Measurements from ENCODE around the gene TNFRSF14. TPM values are rescaled to one million over a fixed set of nuclear protein-coding genes. Genes with fewer than 3 reads are reported as not detected.
A peak's percentile ranks its signal among the peaks of the same experiment; 100 is the strongest.

TNFRSF14 gene
- total and polyA plus RNA-seq, 2 experiments from 2014 or later = not detected

DNA sequence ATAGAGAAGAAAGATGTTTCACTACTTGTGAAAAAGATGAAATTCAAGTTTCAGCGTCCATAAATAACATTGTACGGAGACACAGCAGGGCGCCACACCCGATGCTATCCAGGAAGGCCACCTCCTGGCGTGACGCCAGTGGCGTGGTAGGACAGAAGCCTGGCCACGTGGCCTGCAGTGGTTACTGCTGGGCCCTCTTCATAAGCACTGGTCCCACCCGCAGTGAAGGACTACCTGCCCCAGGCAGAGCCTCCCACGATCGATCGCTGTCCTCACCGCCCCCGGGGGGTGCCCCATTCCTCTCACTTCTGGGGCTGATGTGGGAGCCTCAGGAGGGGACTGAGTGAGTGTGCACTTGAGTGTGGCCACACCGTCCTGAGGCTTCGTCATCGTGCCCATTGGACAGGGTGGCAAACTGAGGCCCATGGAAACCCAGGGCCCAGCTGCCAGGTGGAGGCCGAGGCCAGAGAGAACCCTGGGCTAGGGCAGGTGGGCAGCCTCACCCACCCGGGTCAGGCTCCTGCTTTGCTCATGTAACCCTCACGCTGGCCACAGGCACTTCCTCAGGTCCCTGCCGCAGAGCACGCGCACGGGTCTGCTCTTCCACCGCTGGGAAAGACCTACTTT is 14.4 kb upstream of the TNFRSF14 start:
- no peak for ATAC-seq
- Histone ChIP-seq H3K4me1 (ENCODE audit: insufficient read depth) (peaks cover 9% of the 10 kb centered on the region; the same call in 1 of the 2 replicates), H3K36me3 (ENCODE audit: insufficient read depth) (no peaks in the 10 kb centered on the region), H3K4me3 (no peak overlapping the region), H3K27ac (ENCODE audit: low read depth) (no peak overlapping the region), H2AFZ (no peak overlapping the region), H3K4me2 (no peak overlapping the region), H4K20me1 (replicated peaks; ENCODE audit: insufficient read depth) (no peaks in the 10 kb centered on the region), H3K9me2 (ENCODE audit: insufficient read depth) (no peaks in the 10 kb centered on the region), H3F3A (replicated peaks; ENCODE audit: low read depth) (0 out of 2 replicates have a peak, but pooled peaks cover 3% of the 10 kb centered on the region), H3K27me3 (ENCODE audit: insufficient read depth) (peaks cover 12% of the 10 kb centered on the region; the same call in 1 of the 2 replicates), H3K79me2 (replicated peaks; ENCODE audit: insufficient read depth) (no peaks in the 10 kb centered on the region)
- H3K4me1 Mint-ChIP-seq = peaks cover 4% of the 10 kb centered on the region; the same call in 1 of the 3 replicates
- DNase-seq (ENCODE audit: low spot score) = no peak
- H3K9me3 Mint-ChIP-seq = no peaks in the 10 kb centered on the region
- peaks cover 26% of the 10 kb centered on the region for H3K27me3 Mint-ChIP-seq (ENCODE audit: insufficient read depth, low read depth, poor library complexity)
- H3K36me3 Mint-ChIP-seq (ENCODE audit: low read depth) = no peaks in the 10 kb centered on the region
- TF ChIP-seq, protein P1, sequence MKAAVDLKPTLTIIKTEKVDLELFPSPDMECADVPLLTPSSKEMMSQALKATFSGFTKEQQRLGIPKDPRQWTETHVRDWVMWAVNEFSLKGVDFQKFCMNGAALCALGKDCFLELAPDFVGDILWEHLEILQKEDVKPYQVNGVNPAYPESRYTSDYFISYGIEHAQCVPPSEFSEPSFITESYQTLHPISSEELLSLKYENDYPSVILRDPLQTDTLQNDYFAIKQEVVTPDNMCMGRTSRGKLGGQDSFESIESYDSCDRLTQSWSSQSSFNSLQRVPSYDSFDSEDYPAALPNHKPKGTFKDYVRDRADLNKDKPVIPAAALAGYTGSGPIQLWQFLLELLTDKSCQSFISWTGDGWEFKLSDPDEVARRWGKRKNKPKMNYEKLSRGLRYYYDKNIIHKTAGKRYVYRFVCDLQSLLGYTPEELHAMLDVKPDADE (IDR thresholded peaks at IDR 0.05) = no peak
- TF ChIP-seq POLR2AphosphoS5 (IDR thresholded peaks at IDR 0.05; ENCODE audit: low read depth) (no peak), STAT1 (IDR thresholded peaks at IDR 0.05; ENCODE audit: unreplicated experiment) (no peak), EZH2 (IDR thresholded peaks at IDR 0.05; ENCODE audit: low read depth, unreplicated experiment) (no peak), ZNF331 (CRISPR knock-in tag; IDR thresholded peaks at IDR 0.05; ENCODE audit: low read depth) (no peak), ZNF114 (CRISPR knock-in tag; IDR thresholded peaks at IDR 0.05) (no peak), CREB1 (CRISPR knock-in tag; IDR thresholded peaks at IDR 0.05; ENCODE audit: low read depth) (no peak), JUNB (IDR thresholded peaks at IDR 0.05; ENCODE audit: unreplicated experiment) (no peak), EZH2phosphoT487 (IDR thresholded peaks at IDR 0.05; ENCODE audit: unreplicated experiment) (no peak)
- TF ChIP-seq, protein P2, sequence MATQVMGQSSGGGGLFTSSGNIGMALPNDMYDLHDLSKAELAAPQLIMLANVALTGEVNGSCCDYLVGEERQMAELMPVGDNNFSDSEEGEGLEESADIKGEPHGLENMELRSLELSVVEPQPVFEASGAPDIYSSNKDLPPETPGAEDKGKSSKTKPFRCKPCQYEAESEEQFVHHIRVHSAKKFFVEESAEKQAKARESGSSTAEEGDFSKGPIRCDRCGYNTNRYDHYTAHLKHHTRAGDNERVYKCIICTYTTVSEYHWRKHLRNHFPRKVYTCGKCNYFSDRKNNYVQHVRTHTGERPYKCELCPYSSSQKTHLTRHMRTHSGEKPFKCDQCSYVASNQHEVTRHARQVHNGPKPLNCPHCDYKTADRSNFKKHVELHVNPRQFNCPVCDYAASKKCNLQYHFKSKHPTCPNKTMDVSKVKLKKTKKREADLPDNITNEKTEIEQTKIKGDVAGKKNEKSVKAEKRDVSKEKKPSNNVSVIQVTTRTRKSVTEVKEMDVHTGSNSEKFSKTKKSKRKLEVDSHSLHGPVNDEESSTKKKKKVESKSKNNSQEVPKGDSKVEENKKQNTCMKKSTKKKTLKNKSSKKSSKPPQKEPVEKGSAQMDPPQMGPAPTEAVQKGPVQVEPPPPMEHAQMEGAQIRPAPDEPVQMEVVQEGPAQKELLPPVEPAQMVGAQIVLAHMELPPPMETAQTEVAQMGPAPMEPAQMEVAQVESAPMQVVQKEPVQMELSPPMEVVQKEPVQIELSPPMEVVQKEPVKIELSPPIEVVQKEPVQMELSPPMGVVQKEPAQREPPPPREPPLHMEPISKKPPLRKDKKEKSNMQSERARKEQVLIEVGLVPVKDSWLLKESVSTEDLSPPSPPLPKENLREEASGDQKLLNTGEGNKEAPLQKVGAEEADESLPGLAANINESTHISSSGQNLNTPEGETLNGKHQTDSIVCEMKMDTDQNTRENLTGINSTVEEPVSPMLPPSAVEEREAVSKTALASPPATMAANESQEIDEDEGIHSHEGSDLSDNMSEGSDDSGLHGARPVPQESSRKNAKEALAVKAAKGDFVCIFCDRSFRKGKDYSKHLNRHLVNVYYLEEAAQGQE (IDR thresholded peaks at IDR 0.05; ENCODE audit: unreplicated experiment) = no peak
- TF ChIP-seq, protein P3, sequence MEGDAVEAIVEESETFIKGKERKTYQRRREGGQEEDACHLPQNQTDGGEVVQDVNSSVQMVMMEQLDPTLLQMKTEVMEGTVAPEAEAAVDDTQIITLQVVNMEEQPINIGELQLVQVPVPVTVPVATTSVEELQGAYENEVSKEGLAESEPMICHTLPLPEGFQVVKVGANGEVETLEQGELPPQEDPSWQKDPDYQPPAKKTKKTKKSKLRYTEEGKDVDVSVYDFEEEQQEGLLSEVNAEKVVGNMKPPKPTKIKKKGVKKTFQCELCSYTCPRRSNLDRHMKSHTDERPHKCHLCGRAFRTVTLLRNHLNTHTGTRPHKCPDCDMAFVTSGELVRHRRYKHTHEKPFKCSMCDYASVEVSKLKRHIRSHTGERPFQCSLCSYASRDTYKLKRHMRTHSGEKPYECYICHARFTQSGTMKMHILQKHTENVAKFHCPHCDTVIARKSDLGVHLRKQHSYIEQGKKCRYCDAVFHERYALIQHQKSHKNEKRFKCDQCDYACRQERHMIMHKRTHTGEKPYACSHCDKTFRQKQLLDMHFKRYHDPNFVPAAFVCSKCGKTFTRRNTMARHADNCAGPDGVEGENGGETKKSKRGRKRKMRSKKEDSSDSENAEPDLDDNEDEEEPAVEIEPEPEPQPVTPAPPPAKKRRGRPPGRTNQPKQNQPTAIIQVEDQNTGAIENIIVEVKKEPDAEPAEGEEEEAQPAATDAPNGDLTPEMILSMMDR (conservative IDR thresholded peaks at IDR 0.05; ENCODE audit: low read depth in 2 of 2) = no peak
- TF ChIP-seq, protein P4, sequence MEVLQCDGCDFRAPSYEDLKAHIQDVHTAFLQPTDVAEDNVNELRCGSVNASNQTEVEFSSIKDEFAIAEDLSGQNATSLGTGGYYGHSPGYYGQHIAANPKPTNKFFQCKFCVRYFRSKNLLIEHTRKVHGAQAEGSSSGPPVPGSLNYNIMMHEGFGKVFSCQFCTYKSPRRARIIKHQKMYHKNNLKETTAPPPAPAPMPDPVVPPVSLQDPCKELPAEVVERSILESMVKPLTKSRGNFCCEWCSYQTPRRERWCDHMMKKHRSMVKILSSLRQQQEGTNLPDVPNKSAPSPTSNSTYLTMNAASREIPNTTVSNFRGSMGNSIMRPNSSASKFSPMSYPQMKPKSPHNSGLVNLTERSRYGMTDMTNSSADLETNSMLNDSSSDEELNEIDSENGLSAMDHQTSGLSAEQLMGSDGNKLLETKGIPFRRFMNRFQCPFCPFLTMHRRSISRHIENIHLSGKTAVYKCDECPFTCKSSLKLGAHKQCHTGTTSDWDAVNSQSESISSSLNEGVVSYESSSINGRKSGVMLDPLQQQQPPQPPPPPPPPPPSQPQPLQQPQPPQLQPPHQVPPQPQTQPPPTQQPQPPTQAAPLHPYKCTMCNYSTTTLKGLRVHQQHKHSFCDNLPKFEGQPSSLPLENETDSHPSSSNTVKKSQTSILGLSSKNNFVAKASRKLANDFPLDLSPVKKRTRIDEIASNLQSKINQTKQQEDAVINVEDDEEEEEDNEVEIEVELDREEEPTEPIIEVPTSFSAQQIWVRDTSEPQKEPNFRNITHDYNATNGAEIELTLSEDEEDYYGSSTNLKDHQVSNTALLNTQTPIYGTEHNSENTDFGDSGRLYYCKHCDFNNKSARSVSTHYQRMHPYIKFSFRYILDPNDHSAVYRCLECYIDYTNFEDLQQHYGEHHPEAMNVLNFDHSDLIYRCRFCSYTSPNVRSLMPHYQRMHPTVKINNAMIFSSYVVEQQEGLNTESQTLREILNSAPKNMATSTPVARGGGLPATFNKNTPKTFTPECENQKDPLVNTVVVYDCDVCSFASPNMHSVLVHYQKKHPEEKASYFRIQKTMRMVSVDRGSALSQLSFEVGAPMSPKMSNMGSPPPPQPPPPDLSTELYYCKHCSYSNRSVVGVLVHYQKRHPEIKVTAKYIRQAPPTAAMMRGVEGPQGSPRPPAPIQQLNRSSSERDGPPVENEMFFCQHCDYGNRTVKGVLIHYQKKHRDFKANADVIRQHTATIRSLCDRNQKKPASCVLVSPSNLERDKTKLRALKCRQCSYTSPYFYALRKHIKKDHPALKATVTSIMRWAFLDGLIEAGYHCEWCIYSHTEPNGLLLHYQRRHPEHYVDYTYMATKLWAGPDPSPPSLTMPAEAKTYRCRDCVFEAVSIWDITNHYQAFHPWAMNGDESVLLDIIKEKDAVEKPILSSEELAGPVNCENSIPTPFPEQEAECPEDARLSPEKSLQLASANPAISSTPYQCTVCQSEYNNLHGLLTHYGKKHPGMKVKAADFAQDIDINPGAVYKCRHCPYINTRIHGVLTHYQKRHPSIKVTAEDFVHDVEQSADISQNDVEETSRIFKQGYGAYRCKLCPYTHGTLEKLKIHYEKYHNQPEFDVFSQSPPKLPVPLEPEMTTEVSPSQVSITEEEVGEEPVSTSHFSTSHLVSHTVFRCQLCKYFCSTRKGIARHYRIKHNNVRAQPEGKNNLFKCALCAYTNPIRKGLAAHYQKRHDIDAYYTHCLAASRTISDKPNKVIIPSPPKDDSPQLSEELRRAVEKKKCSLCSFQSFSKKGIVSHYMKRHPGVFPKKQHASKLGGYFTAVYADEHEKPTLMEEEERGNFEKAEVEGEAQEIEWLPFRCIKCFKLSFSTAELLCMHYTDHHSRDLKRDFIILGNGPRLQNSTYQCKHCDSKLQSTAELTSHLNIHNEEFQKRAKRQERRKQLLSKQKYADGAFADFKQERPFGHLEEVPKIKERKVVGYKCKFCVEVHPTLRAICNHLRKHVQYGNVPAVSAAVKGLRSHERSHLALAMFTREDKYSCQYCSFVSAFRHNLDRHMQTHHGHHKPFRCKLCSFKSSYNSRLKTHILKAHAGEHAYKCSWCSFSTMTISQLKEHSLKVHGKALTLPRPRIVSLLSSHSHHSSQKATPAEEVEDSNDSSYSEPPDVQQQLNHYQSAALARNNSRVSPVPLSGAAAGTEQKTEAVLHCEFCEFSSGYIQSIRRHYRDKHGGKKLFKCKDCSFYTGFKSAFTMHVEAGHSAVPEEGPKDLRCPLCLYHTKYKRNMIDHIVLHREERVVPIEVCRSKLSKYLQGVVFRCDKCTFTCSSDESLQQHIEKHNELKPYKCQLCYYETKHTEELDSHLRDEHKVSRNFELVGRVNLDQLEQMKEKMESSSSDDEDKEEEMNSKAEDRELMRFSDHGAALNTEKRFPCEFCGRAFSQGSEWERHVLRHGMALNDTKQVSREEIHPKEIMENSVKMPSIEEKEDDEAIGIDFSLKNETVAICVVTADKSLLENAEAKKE (CRISPR knock-in tag; IDR thresholded peaks at IDR 0.05) = no peak
- H3K4me3 Mint-ChIP-seq = 0 out of 3 replicates have a peak overlapping the region, but pooled peaks have one; percentile 17
- no peak overlapping the region for H3K27ac Mint-ChIP-seq
